Activated CD4-positive, alpha-beta T cell treated with anti-CD3 and anti-CD28 coated beads, Interleukin-2, Interleukin-6, amounts not matched to agents 100 ng/mL and 50 ng/mL, durations not matched to agents 16 hours and 8 hours (primary cell): Measurements from ENCODE around the gene TMOD2.

Experiments
- DNase-seq: peaks from one replicate; pipeline ENCODE4 v3.0.0-alpha.2; 2020

TMOD2 gene

DNA sequence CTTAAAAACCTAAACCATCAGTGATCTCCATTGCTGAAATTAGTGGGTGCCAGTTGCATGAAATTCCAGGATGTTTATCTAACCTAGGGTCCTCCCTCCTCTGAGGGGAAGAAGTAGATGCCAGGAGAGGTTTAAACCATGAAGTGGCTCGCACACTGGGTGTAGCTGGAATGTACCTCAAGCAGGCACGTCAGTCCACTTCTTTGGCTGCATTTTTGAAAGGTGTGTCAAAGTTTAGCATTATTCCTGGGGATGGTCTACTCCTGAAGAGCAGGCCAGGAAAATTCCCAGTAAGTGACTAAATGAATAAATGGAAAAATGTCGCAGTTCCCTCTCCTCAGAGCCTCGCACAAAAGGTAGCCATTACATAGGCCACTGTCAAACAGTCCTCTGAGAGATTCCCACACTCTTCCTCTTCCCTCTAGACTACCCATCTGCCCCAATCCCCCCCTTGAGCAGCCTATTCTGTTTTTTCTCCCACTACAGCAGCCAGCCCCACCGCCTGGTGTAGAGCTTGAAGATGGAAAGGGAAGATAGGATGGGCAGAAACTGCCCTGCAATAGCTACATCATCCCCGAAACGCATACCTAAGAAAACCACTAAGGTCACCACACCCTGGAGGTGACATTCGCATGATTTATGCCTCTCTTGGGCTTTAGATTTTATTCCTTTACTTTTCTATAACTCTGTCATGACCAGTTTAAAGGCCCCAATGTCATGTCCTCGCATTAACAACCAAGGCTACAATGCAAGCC is 77.4 kb downstream of the TMOD2 start:
- no peak for DNase-seq

DNA sequence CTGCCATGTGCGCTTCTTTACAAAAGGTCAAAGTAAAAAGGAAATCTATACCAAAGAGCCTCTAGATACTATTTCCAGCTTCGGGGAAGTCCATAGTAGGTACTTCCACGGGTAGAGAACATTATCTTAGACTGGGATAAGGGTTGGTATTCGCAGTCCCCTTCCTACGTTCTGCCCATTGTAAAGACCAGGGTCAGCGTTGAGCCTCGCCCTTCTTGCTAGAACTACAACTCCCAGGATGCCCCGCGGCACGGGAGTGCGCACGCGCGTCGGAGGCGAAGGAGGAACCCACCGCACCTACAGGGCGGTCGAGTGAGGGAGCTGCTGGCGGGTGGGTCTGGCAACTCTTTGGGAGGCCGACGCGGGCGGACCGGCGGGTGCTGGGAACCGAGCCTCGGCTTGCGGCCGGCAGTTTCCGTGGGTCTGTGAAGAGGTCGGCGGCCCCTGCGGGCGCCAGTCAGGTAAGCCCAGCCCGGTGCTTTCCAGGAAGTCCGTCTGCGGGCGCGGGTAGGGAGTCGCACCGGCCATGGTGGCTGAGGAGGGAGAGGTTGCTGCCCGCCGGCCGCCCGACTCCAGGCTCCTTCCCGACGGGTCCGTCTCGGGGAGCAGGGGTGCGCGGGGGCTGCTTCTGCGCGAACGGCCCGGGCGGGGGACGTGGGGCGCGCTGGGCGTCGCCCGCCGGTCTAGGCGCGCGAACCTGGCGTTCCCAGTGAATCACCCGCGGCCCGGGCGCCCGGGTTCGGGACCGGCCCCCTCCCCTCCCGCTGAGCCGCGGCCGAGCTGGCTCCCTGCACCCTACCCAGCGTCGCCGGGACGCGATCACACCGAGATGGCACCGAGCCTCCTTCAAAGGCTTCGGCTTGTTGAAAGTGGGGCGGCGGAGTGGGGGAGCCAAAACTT is 78.2 kb downstream of the TMOD2 start, which contains the start of gene TMOD3:
Gene TMOD3, plus strand, starts transcription at position 278 of the 900 bp plus-strand sequence. CDS start 33,232 bp downstream, outside the sequence.
- DNase-seq = peak; percentile 96

DNA sequence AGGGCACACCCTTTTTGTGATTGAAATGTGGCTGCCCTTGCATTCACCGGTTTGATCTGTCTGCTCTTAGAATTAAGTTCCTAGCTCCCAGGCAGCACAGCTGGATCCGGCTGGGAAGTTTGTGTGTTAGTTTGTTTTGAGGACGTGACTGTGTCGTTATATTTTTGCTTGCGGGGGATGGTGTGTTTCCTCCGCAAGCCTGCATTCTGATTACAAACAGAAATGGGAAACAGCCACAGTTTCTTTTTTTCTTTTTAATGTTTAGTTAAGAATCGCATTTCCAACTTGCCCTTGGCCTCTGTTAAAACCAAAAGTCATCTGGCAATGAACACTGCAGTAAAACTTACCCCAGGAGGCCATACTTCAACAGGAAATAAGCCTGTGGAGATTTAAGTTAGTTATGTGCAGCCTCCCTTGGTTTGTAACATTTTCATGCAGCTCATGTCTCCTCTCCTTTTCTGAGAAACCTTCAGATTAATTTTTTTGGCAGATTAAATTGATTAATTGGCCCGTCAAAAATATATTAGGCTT is 78.9 kb downstream of the TMOD2 start:
- peak; percentile 28 for DNase-seq

DNA sequence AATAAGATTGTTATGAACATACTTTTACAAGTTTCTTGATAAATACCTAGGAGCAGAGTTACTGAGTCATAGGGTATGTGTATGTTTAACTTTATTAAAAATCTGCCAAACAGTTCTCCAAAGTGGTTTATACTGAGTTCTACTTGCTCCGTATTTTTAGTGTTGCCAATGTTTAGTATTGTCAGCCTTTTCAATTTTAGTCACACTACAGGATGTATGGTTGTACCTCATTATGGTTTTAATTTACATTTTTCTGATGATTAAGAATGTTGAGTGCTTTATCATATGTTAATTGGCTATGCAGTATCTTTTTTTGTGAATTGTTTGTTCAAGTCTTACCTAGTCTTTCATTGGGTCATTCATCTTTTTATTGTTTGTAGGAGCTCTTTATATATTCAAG is 82.4 kb downstream of the TMOD2 start:
- peak; percentile 44 for DNase-seq

DNA sequence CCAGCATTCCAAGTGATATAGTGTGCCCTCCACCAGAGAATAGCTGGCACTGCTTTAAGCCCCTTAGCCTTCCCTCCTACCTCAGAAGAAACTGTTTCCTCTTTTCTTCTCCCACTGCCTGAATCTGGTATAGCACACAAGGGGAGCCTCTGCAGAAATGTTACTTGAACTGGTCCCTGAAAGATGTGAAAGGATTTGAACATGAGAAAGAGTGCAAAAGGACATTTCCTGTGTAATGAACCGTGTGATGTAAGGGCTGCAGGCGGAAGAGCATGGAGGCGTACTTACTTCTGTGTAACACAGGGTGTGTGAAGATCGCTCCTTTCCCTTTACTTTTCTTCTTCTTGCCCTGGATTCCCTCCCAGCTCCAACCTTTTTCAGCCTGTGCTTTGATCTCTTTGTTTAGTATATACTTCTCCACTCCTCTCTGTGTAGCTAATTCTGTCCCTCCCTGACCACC is 86.4 kb downstream of the TMOD2 start:
- DNase-seq = peak; percentile 27

DNA sequence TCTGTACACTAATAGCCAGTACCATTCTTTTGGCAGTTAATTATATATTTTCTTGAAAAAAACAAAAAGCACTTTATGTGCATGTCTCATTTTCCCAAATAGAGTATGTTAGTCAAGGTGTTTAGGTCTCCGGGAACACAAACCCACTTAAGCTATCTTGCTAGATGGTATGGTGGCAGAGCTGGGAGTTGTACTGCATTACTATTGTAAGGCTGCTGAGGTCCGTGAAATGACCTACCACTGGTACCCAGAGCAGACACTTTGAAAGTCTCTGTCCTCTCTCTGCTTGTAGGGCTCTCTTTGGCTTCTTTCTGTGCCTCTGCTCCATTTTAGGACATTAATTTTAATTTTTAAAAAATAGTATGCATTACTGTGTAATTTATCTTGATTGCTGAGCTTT is 86.9 kb downstream of the TMOD2 start:
- DNase-seq = no peak

DNA sequence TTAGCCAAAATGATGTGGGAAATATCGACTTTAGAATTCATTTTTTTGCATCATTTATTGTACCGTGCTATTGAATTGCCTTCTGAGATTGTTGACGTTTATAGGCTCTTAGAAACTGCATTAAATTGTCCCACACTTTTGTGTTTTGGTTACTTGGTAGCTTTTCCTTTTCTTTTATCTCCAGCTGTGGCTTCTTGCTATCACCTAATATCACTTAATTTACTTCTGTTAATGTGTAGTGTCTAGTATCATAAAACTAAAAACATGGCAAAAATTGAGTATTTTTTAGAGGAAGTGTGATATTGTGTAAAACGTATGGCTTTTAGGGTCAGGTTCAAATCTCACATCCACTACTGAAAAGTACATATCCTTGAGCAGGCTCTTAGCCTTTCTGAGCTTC is 89.3 kb downstream of the TMOD2 start:
- no peak for DNase-seq

DNA sequence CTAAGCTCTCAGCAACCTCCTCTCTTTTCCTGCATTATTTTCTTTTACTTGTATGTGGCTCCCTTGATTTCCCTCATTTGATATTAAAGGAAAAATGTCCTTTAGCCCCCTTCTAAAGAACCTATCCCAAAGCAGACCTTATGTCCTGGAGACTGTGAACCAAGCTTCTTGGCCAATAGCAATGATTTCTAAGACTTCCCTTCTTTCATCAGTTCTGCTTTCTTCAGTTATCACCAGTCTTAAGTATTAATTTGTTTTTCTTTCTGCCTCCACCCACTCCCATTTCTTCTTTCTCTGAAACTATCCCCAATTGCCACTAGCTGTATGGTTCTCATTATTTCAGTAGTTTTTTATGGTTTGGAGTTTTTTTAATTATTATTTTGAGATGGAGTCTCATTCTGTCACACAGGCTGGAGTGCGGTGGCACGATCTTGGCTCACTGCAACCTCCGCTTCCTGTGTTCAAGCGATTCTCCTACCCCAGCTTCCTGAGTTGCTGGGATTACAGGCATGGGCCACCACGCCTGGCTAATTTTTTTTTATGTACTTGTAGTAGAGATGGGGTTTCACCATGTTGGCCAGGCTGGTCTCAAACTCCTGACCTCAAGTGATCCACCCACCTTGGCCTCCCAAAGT is 90.1 kb downstream of the TMOD2 start:
- DNase-seq = no peak

DNA sequence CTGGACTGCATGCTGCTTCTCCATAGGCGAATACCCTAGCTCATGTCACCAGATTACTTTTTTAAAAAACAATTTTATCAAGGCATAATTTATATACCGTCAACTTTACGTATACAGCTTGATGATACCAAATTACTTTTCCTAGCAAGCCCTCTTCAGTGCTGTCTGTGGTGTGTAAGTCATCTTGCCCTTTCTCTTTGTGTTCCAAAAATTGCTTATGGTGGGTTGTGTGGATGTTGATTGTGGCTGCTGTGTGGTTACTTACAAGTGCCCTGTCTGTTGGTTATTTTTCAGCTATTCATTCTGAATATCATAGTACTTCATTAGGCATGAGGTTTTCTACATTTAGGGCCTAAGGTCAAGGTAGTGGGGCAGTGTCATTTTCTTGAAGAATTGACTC is 90.9 kb downstream of the TMOD2 start:
- no peak for DNase-seq

DNA sequence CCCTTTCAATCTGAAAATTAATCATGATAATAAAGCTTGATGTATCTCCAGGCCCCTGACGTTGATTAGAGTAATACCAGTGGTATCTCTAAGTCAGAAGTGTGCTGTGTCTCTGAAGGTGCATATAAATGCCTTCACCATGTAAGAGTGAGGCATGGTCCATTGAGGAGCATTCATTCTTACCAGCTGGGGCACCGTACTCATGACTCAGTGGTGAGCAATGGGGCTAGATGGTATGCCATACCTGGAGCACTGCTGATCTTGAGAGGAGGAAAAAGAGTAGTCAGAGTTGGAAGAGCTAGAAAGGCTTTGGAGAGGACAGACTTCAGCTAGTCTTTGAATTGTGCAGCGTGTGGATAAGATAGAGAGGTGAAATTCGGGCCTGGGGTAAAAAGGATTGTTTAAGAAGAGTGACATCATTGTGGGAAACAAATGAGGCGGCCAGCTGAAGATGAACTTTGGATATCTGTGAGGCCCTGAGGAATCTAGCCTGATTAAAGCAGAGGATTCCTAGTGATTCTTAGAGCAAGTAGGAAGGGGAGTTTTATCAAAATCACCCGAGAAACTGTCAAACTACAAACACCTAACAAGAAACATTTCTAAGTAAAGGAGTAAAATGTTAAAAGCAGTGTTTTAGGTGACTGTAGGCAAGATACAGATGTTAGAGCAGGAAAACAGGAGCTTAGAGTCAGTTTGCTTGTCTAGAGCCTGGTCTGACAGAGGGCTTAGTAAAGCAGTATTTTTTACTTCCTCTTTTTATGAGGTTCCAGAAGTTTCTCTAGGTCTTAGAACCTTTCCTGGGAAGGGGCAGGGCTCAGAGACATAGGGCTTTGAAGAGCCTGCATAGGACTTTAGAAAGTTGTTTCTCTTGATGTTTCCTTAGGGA is 91.7 kb downstream of the TMOD2 start:
- DNase-seq = no peak

DNA sequence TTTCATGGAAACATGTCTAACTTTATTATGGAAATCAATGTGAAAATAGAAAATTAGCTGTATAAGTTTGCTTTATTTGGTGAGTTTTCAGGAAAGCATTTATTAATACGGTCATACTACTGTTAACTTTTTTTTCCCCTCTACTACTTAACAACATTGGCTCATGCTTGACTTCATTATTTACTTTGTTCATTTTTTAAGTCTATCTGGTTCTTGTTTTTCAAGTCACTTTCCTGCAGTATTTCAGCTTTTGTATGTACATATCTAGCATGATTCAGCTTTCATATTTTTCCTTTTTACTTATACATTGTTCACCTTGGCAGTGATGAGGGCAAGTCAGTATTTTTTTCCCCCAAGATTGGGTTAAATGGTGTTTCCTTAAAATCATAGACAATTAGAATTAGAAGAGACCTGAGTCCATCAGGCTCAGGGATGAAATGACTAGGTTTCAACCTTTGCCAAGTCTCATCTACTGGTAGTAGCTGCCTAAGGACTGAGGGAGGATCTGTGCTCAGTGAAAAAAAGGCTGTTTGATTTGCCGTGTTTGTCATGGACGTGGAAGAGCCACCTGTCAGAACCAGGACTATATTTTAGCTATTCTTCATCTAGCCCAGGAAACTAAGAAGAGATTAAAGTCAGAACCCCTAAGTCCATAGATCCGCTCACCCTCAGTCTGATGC is 93.5 kb downstream of the TMOD2 start:
- DNase-seq = no peak

DNA sequence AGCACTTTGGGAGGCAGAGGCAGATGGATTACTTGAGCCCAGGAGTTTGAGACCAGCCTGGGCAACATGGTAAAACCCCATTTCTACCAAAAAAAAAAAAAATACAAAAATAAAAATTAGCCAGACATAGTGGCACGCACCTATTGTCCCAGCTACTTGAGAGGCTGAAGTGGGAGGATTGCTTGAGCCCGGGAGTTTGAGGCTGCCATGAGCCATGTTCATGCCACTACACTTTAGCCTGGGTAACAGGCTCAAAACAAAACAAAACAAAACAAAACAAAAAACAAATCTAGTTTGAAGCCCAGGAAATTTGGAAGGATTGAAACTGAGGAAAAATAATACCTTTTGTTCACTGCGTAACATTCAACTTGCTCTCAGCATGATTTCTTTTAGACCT is 94.7 kb downstream of the TMOD2 start:
- DNase-seq = no peak

DNA sequence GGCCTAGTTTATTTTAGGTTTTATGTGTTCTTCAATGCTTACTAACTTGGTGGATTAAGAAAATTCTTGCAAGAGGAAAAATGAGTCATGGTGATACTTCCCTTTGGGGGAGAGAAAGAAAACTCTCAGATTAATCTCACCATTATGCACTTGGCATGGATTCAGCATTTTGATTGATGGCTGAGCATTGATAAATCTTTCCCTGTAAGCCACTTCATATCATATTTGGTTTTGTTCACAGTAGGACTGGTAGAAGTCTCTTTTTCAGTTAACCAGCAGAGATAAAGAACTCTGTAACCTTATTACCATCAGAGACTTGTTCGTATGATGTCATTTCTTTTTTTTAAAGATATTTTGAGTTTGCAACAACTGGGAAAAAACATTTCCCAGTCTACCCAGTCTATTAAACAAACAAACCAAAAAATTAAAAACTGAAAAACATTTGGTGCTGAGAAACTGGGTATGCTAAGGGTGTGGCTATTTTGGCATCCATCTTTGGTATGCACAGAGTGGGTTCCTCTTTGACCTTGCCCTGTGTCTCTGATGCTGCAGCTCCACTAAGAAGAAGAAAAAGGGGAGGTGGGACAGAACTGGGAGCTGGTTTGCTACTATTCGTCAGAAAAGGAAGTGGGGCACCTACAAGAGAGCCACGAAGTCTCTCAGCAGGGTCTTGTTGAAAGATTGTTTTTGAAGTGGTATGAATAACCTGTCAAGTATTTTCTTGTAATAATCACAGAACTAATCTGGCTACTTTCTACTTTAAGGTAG is 95.2 kb downstream of the TMOD2 start:
- peak; percentile 32 for DNase-seq

DNA sequence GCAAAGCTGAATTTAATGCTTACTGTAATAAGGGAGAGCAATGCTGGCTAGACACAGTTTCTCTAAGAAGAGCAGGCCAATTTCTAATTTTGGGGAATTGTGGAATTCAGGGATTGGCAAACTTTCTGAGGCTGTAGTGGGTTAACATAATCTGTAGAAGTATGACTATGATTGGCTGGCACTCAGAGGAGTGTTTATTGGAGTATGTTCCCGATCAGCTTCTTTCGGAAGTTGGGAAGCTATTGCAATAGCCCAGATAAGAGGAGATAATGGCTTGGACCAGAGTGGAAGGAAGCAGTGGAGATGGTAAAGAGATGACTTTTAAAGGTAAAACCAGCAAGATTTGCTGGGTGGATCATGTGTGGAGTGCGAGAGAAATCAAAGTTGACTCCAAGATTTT is 97.4 kb downstream of the TMOD2 start:
- DNase-seq = no peak

DNA sequence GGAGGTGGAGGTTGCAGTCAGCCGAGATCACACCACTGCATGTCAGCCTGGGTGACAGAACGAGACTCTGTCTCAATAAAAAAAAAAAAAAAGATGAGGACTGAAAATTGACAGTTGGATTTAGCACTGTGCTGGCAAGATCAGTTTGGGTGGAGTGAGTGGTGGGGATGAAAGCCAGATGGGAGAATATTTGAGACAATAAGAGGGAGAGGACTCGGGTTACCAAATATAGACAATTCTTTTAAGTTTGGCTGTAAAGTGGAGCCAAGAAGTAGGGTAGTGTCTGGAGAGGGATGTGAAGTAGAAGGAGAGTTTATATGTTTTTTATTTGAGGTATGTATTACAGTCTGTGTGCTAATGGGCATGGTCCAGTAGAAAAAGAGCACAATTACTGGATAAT is 98.5 kb downstream of the TMOD2 start:
- DNase-seq = no peak

DNA sequence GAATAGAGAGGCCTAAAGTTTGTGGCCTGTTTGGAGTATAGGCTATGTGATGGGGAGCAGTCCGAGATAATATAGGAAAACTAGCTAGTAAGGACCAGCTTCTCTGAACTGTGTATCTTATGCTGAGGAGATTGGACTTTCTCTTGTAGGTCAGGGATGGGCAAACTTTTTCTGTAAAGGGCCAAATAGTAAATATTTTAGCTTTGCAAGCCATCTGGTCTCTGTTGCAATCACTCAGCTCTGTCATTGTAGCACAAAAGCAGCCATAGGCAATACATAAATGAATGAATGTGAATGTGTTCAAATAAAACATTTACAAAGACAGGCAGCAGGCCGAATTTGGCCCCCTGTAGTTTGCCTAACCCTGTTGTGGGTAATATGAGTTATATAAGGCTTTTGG is 102.6 kb downstream of the TMOD2 start:
- DNase-seq = no peak

DNA sequence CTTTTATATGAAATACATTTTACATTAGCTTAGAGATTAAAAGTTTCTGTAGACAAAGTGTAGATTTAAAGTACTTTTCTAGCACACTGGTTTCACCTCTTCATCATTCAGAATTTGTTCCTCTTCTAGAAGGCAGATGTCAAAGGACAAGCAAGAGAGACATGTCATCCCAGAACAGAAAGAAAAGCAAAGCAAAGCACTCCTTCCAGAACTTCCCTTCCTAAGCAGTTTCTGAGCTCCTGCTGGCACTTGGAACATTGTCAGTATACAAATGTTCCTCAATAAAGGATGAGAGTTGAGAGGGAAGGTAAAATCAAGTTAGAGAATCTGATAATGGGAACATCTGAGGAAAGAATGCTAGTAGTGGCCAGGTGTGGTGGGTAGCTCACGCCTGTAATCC is 104.2 kb downstream of the TMOD2 start:
- no peak for DNase-seq

DNA sequence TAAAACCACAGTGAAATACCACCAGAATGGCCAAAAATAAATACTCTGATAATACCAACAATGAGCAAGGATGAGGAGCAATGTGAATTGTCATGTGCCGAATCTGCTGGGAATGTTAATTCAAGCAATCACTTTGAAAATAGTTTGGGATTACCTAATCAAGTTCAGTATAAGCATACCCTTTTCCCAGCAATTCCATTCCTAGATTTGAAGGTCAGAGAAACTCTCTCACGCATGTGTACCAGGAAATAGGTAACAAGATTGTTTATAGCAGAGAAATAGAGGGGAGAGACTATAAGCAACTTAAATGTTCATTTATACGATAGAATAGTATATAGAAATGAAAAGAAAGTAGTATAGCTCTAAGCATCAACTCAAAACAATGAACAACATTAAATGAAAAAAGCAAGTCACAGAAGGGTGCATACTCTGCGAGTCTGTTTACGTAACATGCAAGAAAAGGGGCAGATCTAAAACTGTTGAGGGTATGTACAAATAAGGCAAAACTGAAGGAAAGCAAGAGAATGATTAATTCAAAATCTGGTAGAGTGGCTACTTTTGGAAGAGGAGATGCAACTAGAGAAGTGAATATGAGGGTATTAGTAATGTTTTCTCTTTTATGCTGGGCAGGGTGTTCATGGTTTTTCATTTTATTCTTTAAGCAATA is 105.5 kb downstream of the TMOD2 start:
- no peak for DNase-seq

DNA sequence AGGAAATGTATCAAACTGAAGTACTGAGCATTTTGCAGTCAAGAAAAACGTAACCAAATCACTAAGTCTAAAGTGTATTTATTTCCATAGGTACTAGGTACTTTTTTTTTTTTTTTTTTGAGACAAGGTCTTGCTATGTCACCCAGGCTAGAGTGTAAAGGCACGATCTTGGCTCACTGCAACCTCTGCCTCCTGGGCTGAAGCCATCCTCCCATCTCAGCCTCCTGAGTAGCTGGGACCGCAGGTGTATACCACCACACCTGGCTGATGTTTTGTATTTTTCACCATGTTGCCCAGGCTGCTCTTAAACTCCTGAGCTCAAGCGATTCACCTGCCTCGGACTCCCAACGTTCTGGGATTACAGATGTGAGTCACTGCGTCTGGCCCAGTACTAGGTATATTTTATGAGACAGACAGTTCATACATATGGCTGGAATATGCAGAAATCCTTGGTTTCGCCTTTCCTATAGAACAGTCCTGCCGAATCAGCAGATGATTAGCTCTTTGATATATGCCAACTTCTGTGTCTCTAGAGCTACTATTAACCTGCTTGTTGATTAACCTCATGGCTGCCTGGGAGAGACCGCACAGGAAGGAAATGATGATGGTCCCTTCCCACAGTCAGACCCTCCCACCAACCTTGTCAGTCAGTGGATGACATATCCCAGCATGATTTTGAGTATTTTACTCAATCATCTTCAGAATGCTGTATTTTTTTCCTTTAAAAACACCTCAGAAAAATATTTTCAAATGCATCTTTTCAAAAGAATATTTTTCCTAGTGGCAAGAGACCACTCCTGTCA is 110.4 kb downstream of the TMOD2 start:
- peak; percentile 60 for DNase-seq
